ENCODE data around the gene ITGA5.

DNA sequence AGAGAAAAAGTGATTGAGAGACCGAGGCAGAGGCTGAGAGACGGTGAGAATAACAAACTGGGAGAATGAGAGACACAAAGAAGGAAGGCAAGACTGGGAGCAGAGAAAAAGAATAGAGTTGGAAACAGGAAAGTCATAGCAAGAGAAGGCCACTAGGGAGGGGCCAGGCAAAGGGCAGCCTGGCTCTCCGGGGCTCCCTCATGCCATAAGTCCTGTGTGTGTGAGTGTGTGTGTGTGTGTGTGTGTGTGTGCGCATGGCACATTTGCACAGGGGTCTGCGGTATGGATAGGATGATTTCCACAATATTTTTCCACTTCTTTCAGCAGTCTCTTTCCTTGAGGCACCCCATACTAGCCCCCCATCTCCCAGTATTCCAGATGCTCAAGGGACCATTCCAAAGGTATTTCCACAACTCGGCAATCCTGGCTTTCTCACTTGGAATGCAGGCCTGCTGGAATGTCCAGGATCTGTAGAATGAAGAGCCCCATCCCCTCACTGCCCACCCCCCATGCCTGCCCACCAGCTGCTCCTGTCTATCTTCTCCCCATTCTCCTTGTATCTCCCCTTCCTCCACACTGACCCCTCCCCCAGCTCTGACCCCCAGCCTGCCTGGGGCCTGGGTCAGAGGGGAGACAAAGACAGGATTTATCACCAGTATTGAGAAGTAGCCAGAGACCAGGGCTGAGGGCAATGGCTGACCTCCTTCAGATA, 63.8 kb downstream of the ITGA5 start:
- no peak for TF ChIP-seq POLR2A (IDR thresholded peaks at IDR 0.05; ENCODE audit: low read depth, low read length)
- TF ChIP-seq TAF1 (IDR thresholded peaks at IDR 0.05; ENCODE audit: low read depth, low read length): no peak
- TF ChIP-seq POLR2AphosphoS5 (IDR thresholded peaks at IDR 0.05; ENCODE audit: low read depth, low read length): no peak
- TF ChIP-seq SPI1 (IDR thresholded peaks at IDR 0.05; ENCODE audit: low read depth, low read length): no peak

Data from GM12891 (cell line).